ENCODE results near the gene LAPTM4A.

- TF ChIP-seq CTCF (IDR thresholded peaks at IDR 0.05) (no peak), POLR2A (IDR thresholded peaks at IDR 0.05) (peak in 1 of 2 donors; percentile 9)
These were observed 1.3 kb downstream of the LAPTM4A start for GRCh38 chr2:20050104-20050645.

Measured in Peyer's patch (tissue), 4 donors.